Testis (tissue), 2 donors: ENCODE measurements around the gene TBC1D10A.

Experiments
- POLR2A ChIP-seq: fragments of 450-650 bp; IDR thresholded peaks from one replicate; pipeline ENCODE4 v1.6.1; 2017; ENCODE audit warnings: antibody characterized with exemption, mild to moderate bottlenecking, moderate library complexity
- TF ChIP-seq, protein P1 (sequence below), 3 experiments: fragments of 450-650 bp in 2 of 3; fragments of 200-600 bp in 1 of 3; sonication (generic) in 1 of 3; IDR thresholded peaks; one replicate each; pipeline ENCODE4 v1.5.1; 2016 to 2019; ENCODE audit warnings: antibody characterized with exemption in 3 of 3, mild to moderate bottlenecking in 2 of 3, moderate library complexity in 1 of 3

DNA sequence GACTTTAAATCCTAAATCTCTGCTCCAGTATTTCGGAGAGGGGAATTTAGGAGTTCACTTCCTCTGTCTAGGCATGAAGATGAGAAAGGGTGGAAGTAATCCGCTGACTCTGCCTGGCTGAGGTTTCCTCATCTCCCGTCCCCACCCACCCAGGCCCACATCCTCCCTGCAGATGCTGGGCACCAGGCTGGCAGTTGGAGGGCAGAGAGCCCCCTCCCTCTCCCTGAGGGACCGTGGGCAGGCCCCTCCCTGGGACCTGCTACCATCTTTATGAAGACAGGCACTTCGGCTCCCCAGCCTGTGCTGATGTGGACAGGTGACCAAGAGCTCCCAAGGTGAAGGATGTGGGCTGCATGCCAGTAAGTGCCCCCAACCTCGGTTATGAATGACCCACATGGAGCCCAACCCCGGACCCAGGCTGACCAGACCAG is 44.1 kb downstream of the TBC1D10A start:
- TF ChIP-seq, protein P1, sequence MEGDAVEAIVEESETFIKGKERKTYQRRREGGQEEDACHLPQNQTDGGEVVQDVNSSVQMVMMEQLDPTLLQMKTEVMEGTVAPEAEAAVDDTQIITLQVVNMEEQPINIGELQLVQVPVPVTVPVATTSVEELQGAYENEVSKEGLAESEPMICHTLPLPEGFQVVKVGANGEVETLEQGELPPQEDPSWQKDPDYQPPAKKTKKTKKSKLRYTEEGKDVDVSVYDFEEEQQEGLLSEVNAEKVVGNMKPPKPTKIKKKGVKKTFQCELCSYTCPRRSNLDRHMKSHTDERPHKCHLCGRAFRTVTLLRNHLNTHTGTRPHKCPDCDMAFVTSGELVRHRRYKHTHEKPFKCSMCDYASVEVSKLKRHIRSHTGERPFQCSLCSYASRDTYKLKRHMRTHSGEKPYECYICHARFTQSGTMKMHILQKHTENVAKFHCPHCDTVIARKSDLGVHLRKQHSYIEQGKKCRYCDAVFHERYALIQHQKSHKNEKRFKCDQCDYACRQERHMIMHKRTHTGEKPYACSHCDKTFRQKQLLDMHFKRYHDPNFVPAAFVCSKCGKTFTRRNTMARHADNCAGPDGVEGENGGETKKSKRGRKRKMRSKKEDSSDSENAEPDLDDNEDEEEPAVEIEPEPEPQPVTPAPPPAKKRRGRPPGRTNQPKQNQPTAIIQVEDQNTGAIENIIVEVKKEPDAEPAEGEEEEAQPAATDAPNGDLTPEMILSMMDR (IDR thresholded peaks at IDR 0.05): no peak
- TF ChIP-seq POLR2A: no peak
